Measurements from ENCODE around the gene MRLN. TPM values are rescaled to one million over a fixed set of nuclear protein-coding genes. Genes with fewer than 3 reads are reported as not detected.

MRLN gene
- total and polyA plus RNA-seq, 4 donors: 0.35 to 0.98 (median 0.75) TPM; not detected in 1

Other genes with a start within 250 kb of the MRLN start
- gene SLC16A9, start 43.6 kb downstream of the MRLN start, total RNA-seq: 1 to 10 TPM; 2.3 to 6.0 TPM
- 1 to 10 TPM in 1 of 2 donors, under 1 TPM in 1; 0.70 to 1.6 TPM for gene SLC16A9, start 43.6 kb downstream of the MRLN start, polyA plus RNA-seq
- gene CCDC6, start 153.1 kb upstream of the MRLN start, total RNA-seq: 10 to 100 TPM; 42.7 to 77.2 TPM
- 10 to 100 TPM; 13.2 to 13.5 TPM for gene CCDC6, start 153.1 kb upstream of the MRLN start, polyA plus RNA-seq